GM23338 (cell line): ENCODE results near the gene APOD.

ENCODE experiments used
- CREB1 ChIP-seq: fragments of 250-450 bp; sonication (Bioruptor Pico); IDR thresholded peaks from 2 replicates; pipeline ENCODE4 v1.5.0; 2020; ENCODE audit warnings: low read depth, mild to moderate bottlenecking, moderate library complexity
- CTCF ChIP-seq, 2 experiments: fragments of 200-600 bp in 1 of 2; sonication (generic) in 1 of 2; conservative IDR thresholded peaks; 2 replicates each; pipeline versions ENCODE4 v1.5.1 to v1.6.1; 2016 to 2017; ENCODE audit warnings: antibody characterized with exemption in 2 of 2, low read depth in 2 of 2, mild to moderate bottlenecking in 2 of 2, moderate library complexity in 1 of 2
- EZH2 ChIP-seq: fragments of 200-600 bp; sonication (generic); IDR thresholded peaks from one replicate; pipeline ENCODE4 v1.8.0; 2017; ENCODE audit warnings: antibody characterized with exemption, mild to moderate bottlenecking, low read depth; ENCODE audit not compliant: unreplicated experiment
- EZH2phosphoT487 ChIP-seq: fragments of 200-600 bp; sonication (generic); IDR thresholded peaks from one replicate; pipeline ENCODE4 v1.8.1; 2018; ENCODE audit warnings: antibody characterized with exemption; ENCODE audit not compliant: unreplicated experiment

- TF ChIP-seq EZH2phosphoT487 (no peak), CTCF (conservative IDR thresholded peaks at IDR 0.05; ENCODE audit: low read depth in 2 of 2) (no peak), CREB1 (CRISPR knock-in tag) (no peak), EZH2 (no peak)
Observed at GRCh38 chr3:195539479-195539878, 44.3 kb downstream of the APOD start.
